GM12875 (cell line): ENCODE results near the gene C1orf167.

ENCODE experiments used
- H3K4me3 ChIP-seq: one replicate; pipeline ENCODE4 v1.5.1; 2011; ENCODE audit warnings: low read depth, low read length, control low read depth
- TF ChIP-seq, protein P1 (sequence below): IDR thresholded peaks from 2 replicates; pipeline ENCODE4 v1.5.1; 2011; ENCODE audit warnings: low read depth, mild to moderate bottlenecking, control low read depth, inconsistent platforms, low read length, moderate library complexity, borderline replicate concordance; ENCODE audit not compliant: insufficient read depth

The C1orf167 gene

GRCh38 chr1:11786168-11786567 is 24.2 kb downstream of the C1orf167 start:
- no peak overlapping the region for H3K4me3 ChIP-seq
- TF ChIP-seq, protein P1, sequence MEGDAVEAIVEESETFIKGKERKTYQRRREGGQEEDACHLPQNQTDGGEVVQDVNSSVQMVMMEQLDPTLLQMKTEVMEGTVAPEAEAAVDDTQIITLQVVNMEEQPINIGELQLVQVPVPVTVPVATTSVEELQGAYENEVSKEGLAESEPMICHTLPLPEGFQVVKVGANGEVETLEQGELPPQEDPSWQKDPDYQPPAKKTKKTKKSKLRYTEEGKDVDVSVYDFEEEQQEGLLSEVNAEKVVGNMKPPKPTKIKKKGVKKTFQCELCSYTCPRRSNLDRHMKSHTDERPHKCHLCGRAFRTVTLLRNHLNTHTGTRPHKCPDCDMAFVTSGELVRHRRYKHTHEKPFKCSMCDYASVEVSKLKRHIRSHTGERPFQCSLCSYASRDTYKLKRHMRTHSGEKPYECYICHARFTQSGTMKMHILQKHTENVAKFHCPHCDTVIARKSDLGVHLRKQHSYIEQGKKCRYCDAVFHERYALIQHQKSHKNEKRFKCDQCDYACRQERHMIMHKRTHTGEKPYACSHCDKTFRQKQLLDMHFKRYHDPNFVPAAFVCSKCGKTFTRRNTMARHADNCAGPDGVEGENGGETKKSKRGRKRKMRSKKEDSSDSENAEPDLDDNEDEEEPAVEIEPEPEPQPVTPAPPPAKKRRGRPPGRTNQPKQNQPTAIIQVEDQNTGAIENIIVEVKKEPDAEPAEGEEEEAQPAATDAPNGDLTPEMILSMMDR = no peak

GRCh38 chr1:11787251-11787803 is 25.3 kb downstream of the C1orf167 start:
- H3K4me3 ChIP-seq = no peak overlapping the region
- TF ChIP-seq, protein P1 = no peak

- TF ChIP-seq, protein P1 = no peak
- H3K4me3 ChIP-seq = no peak overlapping the region
Observed at GRCh38 chr1:11787804-11788436, 25.9 kb downstream of the C1orf167 start.

DNA sequence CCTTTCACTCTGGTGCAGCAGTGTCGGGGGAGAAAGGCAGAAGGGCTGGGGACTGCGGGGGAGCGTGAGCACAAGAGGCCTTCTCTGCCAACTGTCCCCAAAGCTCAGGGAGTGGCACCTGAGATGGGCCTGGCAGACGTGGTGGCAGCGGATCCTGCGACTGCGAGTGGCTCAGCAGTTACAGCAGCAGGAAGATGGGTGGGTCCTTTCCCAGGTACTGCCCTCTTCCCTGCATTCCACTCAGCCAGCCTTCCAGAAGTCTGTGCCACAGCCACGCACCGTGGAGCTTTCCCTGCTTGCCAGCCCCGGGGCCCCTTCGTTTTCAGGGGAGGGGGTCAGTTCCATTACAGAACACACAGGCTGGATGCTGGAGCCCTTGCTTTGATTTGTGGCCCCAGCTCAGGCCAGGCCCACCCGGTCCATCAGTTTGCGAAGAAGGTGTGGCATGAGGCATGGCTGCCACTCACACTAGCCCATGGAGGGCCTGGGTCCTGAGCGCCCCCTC is 26.6 kb downstream of the C1orf167 start:
- no peak overlapping the region for H3K4me3 ChIP-seq
- TF ChIP-seq, protein P1 = no peak

DNA sequence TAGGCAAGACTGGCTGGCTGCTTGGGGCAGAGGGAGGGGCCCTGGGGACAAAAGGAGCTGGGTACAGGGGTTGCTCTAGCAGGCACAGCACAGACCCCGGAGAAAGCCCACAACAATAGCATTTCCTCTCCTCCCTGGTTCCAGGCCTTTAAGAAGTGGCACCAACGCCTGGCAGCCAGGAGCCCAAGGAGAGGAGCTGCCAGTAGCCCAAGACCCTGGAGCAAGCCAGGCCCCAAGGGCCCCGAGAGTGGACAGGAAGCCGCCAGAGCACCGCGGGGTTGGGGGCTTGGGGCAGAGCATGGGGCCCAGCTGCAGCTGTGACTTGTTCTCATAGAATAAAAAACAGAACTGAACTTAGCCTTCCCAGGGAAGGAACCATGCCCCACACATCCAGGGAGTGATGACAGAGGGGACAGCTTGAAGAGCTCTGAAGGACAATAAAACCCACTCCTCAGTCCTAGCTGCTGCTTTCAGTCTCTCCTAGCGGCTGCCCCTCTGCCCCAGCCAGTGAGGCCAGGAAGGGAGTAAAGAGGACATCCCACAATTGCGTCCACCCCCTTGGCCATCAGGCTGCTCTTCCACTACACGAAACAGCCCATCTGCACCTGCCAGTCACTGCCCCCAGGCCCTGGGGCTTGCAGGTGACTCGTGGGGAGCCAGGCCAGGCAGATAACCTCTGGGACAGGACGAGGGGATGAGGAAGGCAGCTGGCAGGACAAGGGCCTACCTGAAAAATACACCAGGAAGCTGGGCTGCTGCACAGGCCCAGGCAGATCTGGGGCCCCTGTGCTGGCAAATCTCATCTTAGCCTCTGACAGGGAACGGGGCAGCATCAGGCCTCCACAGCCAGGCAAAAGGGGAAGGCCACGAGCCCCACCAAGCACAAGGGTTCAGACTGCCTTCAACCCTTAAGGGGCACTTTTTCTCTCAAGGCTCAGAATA is 27.4 kb downstream of the C1orf167 start:
- TF ChIP-seq, protein P1 = no peak
- no peak overlapping the region for H3K4me3 ChIP-seq

- H3K4me3 ChIP-seq = no peak overlapping the region
- TF ChIP-seq, protein P1 = no peak
Observed at GRCh38 chr1:11790101-11790879, 28.3 kb downstream of the C1orf167 start.
